GM21717 (cell line): ENCODE measurements around the gene FREM2.

Experiments
- ATAC-seq: cut with Tn5 transposase; IDR thresholded peaks from one replicate; pipeline ENCODE4 v1.9.1; 2021; ENCODE audit warnings: mild to moderate bottlenecking, moderate library complexity; ENCODE audit not compliant: unreplicated experiment

FREM2 gene, protein sequence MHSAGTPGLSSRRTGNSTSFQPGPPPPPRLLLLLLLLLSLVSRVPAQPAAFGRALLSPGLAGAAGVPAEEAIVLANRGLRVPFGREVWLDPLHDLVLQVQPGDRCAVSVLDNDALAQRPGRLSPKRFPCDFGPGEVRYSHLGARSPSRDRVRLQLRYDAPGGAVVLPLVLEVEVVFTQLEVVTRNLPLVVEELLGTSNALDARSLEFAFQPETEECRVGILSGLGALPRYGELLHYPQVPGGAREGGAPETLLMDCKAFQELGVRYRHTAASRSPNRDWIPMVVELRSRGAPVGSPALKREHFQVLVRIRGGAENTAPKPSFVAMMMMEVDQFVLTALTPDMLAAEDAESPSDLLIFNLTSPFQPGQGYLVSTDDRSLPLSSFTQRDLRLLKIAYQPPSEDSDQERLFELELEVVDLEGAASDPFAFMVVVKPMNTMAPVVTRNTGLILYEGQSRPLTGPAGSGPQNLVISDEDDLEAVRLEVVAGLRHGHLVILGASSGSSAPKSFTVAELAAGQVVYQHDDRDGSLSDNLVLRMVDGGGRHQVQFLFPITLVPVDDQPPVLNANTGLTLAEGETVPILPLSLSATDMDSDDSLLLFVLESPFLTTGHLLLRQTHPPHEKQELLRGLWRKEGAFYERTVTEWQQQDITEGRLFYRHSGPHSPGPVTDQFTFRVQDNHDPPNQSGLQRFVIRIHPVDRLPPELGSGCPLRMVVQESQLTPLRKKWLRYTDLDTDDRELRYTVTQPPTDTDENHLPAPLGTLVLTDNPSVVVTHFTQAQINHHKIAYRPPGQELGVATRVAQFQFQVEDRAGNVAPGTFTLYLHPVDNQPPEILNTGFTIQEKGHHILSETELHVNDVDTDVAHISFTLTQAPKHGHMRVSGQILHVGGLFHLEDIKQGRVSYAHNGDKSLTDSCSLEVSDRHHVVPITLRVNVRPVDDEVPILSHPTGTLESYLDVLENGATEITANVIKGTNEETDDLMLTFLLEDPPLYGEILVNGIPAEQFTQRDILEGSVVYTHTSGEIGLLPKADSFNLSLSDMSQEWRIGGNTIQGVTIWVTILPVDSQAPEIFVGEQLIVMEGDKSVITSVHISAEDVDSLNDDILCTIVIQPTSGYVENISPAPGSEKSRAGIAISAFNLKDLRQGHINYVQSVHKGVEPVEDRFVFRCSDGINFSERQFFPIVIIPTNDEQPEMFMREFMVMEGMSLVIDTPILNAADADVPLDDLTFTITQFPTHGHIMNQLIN (N-terminal part only)

DNA sequence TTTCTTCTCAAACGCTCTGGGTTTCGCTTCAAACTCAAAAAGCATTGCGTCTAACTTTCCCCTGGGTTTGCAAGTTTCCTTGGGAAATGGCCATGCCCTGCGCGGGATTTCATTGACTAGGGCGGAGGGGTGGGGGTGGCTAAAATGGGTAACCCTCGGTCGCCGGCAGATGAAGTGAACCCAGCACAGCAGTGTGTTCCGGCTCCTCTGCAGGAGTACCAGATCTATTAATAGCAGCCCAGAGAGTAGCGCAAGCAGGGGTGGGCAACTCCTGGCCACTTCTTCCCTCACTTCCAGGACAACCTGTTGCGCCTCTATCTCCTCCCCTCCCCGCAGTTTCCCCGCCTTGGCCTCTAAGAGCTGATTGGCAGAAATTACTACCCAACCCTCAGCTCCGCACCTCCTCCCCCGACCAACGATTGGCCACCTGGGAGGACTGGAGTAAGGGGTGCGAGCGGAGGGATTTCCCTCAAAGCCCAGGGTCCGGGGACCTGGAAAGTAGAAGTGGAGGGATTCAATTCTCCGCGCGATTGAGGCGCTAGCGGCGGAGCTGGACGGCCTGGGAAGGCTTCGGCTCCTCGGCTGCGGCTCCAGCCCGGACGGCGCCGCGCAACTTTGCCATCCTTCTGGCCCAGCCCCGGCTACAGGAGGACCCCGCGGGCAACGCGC, at the start of gene FREM2:
Gene FREM2, plus strand, starts transcription at position 501 of the 669 bp plus-strand sequence. CDS start 268 bp downstream, outside the sequence.
- no peak for ATAC-seq

DNA sequence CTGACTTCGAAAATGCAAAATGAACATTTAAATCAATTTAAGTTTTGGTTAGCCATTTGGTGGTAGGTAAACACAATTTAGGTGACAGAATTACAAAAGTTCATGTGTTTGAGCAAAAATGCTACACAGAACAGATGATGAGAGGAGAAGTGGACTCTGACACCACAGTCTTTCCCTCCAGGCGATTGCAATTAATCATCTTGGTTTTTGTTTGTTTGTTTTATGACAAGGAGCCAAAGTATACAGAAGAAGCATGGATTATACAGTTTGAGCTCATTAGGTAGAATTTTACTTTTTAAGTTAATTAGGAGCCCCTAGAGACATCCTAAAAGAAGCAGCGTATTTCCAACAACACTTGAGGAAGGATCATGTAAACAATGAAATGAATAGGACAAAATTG, 49.3 kb upstream of the FREM2 start:
- ATAC-seq = no peak

DNA sequence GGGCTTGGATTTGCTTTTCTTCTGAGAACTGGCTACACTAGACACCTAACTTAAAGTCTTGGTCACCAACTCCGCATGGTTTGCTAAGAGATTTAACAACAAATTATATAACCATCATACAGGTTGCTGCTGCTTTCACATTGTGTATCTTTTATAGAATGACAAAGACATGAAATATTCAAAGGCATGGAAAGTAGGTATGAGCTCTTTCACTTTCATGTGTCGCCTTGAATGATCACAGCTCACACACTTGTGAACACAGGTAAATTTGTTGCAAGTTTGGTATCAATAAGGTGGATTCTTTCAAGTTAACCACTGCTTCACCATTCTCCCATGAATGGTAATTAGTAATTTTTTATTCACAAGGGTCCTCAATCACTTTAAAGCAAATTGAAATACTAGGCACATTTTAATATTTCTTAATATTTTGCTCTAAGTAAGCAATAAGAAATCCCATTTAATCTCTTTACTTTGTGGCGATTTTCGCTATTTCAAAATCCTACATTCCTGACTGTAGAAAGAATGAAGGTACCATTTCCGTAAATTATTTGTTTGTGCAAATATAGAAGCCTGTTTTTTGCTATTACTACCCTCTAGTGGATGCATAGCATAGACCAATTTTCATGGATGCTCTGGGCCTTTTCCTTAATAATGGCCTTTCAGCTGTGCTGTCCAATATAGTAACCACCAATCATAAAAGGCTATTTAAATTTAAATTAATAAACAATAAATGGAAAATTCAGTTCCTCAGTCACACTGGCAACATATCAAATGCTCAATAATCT, 45.5 kb upstream of the FREM2 start:
- ATAC-seq = no peak

DNA sequence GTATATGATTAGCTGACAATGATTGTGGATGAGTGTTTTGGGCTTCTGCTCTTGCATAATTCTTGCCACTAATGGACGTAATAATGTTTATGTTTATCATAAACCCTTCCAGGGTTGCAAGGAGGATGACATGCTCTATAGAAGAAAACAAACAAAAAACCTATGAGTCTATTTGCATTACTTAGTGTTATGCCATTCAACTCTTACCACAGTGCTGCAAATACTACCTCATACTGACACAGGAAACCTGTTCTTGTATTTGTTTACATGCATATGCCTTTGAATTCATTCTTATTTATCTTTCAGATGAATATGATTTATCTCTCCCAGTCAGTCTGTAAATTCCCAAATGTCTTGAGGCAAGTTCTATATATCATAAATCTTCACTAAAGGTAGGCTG, 39.6 kb upstream of the FREM2 start:
- ATAC-seq = no peak

DNA sequence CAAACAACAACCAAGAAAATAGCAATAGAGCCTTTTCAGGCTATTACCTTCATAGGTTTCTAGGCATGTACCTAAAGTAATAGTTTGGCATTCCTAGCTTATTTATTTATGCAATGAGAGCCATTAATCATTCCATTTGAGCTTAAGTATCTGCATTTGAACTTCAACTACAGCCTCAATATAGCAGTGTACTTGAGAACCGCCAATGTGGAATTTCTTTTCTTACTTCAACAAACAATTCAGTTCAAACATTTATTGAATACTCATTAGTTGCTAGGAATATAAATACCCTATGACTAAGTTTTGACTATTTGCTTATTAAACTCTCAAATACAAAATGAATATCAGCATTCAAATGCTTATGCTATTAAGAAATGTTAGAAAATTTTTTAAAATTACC, 38.0 kb upstream of the FREM2 start:
- ATAC-seq = no peak

DNA sequence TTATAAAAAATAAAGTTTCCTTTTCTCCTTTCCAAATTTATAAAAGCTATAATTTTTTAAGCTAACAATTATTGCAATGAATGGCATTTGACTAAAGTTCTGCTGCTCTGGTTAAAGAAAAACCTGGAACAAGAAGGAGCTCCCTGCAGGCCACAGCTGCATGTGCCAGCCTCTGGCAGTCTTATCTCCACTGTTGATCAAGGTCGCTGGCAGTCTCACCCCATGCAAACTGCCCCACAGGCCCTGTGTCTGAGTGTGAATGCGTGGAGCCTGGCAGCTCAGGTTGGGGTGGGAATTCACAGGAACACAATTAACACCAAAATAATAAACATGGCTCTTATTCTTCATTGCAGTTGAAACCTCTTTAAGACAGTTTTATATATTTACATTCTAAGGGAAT, 30.2 kb upstream of the FREM2 start:
- no peak for ATAC-seq

DNA sequence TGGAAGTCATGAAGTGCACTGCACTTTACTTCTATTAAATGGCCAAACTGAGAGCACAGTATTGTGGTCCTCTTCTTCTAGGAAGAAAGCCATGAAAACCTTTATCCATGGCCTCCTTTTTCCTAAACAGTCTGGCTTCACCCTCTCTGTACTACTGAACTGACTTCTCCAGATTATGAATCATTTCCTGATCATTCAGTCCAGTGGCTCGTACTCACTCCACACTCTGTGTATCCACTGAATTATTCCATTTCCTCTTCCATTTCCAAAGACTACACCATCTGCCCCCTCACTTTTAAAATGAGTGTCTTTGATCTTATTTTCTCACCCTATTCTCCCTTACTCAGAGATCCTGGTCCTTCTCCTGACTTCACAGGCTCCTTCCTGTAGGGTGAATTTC, 29.7 kb upstream of the FREM2 start:
- ATAC-seq = no peak

DNA sequence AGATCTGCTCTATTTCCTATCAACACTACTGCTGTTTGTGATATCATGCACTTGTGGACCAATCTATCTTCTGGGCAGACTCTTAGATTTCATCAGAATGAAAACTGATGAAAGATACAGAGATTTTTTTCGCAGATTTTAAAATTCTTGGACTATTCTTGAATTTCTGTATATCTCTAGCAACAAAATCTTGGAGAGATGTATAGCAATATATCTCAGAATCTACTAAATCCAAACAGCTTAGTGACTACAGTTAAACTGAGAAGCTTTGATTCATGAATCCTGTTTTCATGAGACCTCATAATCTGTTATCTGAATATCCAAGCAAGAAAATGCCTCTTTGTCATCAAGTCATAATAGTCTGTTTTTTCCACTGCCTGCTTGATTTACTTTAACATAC, 28.0 kb upstream of the FREM2 start:
- no peak for ATAC-seq

DNA sequence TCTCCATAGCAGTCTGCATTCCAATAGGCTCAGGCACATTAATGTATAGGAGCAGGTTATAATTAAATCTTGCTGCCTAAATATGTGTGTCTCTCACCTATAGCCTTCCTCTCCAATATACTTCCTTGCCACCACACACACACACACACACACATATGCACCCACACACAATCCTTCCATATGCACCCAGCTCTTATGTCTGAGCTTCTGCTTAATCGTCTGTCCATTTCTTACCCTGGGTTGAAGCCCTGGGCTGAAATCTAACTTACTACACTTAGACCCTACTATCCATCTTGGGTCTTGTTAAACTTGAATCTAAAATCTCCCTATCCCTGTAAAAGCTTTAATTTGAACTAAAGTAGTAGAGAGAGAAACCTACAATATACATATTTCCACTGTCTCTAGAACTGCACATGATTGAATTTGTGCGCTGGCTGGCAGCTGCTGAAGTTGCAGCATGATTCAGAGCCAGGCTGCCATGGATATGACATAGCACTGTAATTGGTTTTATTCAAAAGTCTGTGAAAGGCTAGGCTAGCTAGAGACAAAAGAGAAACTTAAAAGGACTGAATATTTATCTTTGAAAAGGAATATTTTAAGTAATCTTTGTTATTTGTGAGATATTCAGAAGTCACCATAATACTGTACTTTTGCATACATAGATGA, 25.7 kb upstream of the FREM2 start:
- ATAC-seq = no peak

DNA sequence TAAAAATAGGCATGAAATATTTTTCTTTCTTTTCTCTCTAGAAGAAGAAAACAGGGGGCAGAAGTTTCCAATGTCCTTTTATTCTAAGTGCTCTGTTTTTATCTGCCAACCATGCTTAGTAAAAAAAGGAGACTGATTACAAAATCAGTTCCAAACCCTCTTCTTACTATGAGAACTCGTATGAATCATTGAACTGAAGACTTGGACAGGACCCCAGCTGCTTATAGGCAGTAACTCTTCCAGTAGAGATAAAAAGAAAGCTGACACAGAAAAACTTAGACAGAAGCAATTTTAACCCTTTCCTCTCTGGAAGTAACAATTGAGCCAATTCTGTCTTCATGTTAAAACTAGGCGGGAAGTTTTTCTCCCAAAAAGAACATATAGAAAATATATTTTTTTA, 24.5 kb upstream of the FREM2 start:
- no peak for ATAC-seq

DNA sequence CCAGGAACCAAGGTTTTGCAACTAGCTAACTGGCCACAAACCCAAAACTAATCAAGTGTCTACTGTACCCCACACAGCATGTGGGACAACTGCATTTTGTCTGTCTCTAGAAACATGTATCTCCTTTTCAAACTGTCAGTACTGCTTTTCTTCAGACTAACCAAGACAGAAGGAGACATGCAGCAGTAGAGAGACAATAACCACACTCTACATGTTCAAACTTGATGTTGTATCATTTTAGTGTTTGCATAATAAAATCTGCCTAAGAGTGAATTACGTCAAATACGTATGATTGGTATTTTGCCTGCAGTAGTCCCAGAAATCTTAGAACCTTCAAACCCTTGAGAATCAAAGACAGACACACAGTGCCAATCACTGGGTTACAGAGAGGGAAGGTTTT, 22.0 kb upstream of the FREM2 start:
- no peak for ATAC-seq

DNA sequence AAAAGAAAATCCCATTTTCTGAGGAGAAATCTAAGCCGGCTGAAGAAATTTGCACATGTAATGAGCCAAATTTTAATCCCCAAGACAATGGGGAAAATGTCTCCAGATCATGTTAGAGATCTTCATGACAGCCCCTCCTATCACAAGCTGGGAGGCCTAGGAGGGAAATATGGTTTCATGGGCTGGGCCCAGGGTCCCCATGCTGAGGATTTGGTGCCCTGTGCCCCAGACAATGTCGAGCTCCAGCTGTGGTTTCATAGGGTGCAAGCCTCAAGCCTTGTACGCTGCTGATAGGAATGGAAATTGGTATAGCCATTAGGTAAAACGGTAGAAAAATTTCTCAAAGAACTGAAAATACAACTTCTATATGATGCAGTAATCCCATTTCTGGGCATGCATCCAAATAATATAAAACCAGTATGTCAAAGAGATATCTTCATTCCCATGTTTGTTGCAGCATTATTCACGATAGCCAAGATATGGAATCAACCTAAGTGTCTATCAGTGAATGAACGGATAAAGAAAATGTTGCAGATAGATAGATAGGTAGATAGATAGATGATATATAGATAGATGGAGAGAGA, 19.3 kb upstream of the FREM2 start:
- ATAC-seq = no peak

DNA sequence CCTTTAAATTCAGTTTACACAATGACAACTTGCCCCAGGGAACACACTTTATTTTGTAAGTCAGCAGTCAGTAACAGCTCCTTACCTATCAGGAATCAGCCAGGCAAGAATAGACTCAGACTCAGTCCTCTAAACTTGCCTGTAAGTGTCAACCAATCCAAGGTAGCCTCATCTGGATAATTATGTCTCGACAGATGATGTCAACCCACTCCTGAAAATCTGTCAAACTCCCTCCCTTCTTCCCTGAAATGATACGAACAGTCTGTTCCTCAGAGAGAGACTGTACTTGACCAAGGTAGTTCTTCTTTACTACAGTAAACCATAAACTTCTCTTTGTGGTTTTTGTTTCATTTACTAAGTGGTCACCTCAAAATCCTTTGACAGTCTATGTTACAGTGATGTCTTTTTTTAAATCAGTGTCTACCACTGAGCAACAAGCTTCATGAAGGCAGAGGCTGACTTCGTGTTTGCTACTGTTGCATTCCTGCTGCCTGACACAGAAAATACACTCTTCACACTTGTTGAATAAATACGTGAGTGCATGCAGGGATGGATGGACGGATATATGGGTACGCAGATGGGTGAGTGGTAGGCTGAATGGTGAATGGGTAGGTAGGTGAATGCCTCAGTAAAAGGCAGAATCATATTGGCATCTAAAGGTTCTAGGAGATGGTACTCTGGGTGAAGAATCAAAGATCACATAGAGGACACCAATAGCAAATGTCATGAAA, 17.5 kb upstream of the FREM2 start:
- ATAC-seq = no peak

DNA sequence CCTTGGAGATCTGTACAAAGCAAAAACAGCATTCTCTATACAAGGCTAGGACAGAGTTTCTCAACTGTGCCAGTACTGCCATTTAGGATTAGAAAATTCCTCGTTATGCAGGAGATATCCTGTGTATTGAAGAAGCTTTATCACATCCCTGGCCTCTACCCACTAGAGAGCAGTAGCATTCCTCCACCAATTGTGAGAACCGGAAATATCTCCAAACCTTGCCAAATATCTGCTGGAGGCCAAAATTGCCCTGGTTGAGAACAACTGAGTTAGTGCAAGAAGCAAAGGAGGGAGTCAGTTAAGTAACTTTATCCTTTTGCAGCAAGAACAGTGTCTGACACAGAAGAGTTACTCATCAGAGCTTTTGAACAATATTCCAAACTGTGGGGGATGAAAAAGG, 16.2 kb upstream of the FREM2 start:
- no peak for ATAC-seq

DNA sequence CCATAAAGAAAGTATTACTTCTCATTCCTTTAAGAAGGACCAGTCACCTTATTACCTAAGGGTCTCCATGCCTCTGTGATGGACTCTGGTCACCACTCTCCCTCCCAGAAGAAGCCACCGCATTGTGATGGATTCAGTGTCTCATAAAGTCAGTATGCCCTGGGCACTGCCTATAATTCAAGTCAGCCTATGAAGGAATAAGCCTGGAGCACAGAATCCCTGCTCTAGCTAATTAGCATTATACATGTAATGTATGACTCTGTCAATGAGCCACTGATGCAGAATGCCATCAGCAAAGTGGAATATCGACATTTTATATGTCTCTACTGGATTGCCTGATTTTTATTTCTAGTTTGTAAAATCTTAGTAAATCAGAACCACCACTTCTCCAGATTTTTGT, 14.9 kb upstream of the FREM2 start:
- ATAC-seq = no peak

DNA sequence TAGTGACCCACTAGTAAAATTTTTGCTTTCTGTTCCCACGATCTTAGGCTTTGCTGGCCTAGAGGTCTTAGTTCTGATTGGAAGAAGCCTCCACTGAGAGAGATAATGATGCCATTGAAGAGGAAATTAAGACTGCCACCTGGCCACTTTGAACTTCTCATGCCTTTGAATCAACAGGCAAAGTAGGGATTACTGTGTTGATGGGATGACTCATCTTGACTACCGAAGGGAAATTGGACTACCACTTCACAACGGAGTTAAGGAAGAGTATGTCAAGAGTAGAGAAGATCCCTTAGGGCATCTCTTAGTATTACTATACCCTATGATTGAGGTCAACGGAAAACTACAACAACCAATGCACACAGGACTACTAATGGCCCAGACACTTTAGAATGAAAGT, 12.7 kb upstream of the FREM2 start:
- no peak for ATAC-seq

DNA sequence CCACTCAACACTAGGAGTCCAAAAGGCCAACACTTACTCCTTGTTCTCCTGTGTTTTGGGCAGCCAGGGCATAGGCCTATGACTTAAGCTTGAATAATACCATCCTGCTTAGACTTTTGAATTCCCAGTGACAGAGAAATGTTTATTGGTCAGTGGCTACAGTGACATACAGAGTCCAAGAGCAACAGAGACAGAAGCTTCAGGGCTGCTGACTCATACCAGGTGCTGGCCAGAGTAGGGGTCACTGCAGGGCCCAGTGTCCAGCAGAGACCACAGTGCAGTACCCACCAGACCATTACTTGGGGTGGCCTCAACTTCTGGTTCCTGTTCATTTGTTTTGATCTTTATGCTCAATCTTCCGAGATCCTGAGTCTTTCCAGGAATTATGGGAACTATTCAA, 6.0 kb upstream of the FREM2 start:
- no peak for ATAC-seq

DNA sequence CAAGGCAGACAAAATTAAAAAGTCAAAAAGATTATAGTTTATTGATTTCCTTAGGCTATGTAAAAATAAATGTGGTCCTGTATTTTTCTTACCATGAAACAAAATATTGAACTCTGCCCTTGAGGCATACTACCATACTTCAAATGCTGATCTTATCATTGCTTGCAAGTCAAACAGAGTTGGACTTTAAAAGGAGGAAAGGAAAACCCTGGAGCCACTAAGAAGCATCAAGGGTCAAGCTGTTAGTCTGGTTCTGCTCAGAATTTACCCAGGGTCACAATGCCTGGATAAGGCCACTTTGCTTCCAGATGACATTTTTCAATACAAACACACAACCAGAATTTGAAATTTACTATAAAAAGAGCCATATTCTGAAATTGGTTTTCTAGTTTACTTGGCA, 2.2 kb upstream of the FREM2 start:
- no peak for ATAC-seq

DNA sequence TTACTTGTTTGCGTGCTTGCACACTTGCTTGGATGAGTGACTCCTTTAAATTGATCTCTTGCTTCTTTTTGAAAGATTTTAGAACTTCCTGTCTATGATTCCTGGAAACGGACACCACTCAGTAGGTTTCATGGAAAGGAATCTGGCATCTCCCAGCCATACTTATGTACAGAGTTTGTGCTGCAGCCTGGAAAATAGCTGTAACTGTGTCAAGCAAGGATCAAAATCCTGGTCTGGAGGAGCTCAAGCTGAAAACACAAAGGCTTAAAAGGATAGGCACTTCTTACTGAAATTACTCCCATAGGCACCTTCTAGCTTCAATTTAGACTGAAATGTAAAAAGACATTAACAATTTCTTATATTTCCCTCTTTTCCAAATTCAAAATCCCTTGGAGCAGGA, 1.4 kb upstream of the FREM2 start:
- no peak for ATAC-seq
